Measurements from ENCODE around the gene NFATC3.
"Not testable (repeated sequence)": the region's sequence is repeated elsewhere in the genome, so short reads cannot be mapped to it uniquely, and the experiment has no call there.

NFATC3 gene

GRCh38 chr16:68097895-68098294, 12.7 kb downstream of the NFATC3 start:
- DNase-seq (ENCODE audit: extremely low read depth, low read depth): no peak
- TF ChIP-seq, protein P1, sequence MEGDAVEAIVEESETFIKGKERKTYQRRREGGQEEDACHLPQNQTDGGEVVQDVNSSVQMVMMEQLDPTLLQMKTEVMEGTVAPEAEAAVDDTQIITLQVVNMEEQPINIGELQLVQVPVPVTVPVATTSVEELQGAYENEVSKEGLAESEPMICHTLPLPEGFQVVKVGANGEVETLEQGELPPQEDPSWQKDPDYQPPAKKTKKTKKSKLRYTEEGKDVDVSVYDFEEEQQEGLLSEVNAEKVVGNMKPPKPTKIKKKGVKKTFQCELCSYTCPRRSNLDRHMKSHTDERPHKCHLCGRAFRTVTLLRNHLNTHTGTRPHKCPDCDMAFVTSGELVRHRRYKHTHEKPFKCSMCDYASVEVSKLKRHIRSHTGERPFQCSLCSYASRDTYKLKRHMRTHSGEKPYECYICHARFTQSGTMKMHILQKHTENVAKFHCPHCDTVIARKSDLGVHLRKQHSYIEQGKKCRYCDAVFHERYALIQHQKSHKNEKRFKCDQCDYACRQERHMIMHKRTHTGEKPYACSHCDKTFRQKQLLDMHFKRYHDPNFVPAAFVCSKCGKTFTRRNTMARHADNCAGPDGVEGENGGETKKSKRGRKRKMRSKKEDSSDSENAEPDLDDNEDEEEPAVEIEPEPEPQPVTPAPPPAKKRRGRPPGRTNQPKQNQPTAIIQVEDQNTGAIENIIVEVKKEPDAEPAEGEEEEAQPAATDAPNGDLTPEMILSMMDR (IDR thresholded peaks at IDR 0.05; ENCODE audit: low read depth, low read length): no peak

- DNase-seq (ENCODE audit: extremely low read depth, low read depth): no peak
- TF ChIP-seq, protein P1 (IDR thresholded peaks at IDR 0.05; ENCODE audit: low read depth, low read length): no peak
Observed at GRCh38 chr16:68100488-68100887, 15.3 kb downstream of the NFATC3 start.

DNA sequence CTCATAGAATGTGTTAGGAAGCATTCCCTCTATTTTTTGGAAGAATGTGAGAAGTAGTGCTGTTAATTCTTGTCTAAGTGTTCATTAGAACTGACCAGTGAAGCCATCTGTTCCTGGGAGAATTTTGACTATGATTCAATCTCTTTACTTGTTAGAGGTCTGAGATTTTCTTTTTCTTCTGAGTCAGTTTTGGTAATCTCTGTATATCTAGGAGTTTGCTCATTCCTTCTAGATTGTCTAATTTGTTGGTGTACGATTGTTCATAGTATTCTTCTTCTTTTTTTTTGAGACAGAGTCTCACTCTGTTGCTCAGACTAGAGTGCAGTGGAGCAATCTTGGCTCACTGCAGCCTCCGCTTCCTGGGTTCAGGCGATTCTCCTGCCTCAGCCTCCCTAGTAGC, 20.4 kb downstream of the NFATC3 start:
- DNase-seq (ENCODE audit: extremely low read depth, low read depth): no peak
- TF ChIP-seq, protein P1 (IDR thresholded peaks at IDR 0.05; ENCODE audit: low read depth, low read length): no peak

DNA sequence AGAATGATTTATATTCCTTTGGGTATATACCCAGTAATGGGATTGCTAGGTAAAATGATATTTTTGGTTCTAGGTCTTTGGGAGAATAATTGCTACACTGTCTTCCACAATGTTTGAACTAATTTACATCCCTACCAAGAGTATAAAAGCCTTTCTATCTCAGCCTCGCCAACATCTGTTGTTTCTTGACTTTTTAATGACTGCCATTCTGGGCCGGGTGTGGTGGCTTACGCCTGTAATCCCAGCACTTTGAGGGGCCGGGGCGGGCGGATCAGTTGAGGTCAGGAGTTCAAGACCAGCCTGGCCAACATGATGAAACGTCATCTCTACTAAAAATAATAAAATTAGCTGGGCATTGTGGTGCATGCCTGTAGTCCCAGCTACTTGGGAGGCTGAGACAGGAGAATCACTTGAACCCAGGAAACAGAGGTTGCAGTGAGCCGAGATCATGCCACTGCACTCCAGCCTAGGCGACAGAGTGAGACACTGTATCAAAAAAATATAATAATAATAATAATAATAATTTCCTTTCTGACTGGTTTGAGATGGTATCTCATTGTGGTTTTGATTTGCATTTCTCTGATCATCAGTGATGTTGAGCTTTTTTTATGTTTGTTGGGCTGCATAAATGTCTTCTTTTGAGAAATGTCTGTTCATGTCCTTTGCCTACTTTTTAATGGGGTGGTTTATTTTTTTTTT, 22.2 kb downstream of the NFATC3 start:
- DNase-seq (ENCODE audit: extremely low read depth, low read depth): not testable (repeated sequence)

- not testable (repeated sequence) for DNase-seq (ENCODE audit: extremely low read depth, low read depth)
Observed at GRCh38 chr16:68109156-68109555, 24.0 kb downstream of the NFATC3 start.

- DNase-seq (ENCODE audit: extremely low read depth, low read depth): not testable (repeated sequence)
Observed at GRCh38 chr16:68110611-68111010, 25.4 kb downstream of the NFATC3 start.

GRCh38 chr16:68111379-68111778, 26.2 kb downstream of the NFATC3 start:
- TF ChIP-seq, protein P1 (IDR thresholded peaks at IDR 0.05; ENCODE audit: low read depth, low read length): no peak
- DNase-seq (ENCODE audit: extremely low read depth, low read depth): no peak

DNA sequence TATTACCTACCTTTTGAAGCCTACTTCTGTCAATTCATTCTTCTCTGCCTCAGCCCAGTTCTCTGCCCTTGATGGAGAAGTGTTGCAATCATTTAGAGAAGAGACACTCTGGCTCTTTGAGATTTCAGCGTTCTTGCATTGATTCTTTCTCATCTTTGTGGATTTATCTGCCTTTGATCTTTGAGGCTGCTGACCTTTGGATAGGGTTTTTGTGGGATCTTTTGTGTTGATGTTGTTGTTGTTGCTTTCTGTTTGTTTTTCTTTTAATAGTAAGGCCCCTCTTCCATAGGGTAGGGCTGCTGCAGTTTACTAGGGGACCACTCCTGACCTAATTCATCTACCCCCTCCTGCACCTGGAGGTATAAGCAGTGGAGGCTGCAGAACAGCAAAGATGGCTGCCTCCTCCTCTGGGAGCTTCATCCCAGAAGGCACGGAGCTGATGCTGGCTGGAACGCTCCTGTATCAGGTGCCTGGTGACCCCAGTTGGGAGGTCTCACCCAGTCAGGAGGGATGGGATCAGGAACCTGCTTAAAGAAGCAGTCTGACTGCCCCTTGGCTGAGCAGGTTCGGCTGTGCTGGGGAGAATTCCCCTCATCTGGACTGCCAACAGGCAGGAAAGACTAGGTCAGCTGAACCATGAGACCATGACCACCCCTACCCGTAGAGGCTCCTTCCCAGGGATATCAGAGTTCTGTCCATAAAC, 28.0 kb downstream of the NFATC3 start:
- DNase-seq (ENCODE audit: extremely low read depth, low read depth): no peak
- TF ChIP-seq, protein P1 (IDR thresholded peaks at IDR 0.05; ENCODE audit: low read depth, low read length): no peak

GRCh38 chr16:68113765-68114240, 28.6 kb downstream of the NFATC3 start:
- no peak for DNase-seq (ENCODE audit: extremely low read depth, low read depth)
- TF ChIP-seq, protein P1 (IDR thresholded peaks at IDR 0.05; ENCODE audit: low read depth, low read length): no peak

DNA sequence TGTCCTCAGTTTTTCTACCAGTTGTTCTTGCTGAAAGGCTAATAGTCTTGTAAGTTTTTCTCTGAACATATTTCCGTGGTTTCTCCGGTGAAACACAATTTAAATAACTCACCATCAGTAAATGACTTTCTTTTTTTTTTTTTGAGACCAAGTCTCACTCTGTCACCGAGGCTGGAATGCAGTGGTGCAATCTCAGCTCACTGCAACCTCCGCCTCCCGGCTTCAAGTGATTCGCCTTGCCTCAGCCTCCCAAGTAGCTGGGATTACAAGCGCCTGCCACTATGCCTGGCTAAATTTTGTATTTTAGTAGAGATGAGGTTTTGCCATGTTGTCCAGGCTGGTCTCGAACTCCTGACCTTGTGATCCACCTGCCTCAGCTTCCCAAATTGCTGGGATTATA, 29.8 kb downstream of the NFATC3 start:
- not testable (repeated sequence) for DNase-seq (ENCODE audit: extremely low read depth, low read depth)

All from AG09319 (cell line).